ENCODE data around the gene IGF2BP3. TPM values are rescaled to one million over a fixed set of nuclear protein-coding genes. Genes with fewer than 3 reads are reported as not detected.

Gene IGF2BP3
- total RNA-seq, 1 donor from 2014 or later: 44.0 TPM

DNA sequence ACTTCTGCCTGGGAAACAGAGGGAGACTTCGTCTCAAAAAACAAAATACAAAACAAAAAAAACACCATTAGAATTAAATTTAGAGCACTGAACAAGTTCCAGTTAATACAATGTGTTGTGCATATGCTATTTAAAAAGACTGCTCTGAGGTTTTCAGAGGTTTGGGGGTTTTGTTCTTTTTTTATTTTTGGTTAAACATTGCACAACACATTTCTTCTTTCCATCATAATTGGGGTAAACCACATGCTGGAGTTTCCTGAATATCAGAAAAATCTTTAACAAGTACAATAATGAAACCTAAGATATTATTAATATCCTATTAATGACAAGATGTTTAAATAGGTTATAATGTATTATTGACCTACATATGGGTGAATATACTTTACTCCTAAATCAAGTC is 26.3 kb downstream of the IGF2BP3 start:
- TF ChIP-seq, protein P1, sequence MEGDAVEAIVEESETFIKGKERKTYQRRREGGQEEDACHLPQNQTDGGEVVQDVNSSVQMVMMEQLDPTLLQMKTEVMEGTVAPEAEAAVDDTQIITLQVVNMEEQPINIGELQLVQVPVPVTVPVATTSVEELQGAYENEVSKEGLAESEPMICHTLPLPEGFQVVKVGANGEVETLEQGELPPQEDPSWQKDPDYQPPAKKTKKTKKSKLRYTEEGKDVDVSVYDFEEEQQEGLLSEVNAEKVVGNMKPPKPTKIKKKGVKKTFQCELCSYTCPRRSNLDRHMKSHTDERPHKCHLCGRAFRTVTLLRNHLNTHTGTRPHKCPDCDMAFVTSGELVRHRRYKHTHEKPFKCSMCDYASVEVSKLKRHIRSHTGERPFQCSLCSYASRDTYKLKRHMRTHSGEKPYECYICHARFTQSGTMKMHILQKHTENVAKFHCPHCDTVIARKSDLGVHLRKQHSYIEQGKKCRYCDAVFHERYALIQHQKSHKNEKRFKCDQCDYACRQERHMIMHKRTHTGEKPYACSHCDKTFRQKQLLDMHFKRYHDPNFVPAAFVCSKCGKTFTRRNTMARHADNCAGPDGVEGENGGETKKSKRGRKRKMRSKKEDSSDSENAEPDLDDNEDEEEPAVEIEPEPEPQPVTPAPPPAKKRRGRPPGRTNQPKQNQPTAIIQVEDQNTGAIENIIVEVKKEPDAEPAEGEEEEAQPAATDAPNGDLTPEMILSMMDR (IDR thresholded peaks at IDR 0.05; ENCODE audit: insufficient read depth, low read length, poor library complexity, severe bottlenecking): no peak
- no peak for DNase-seq (ENCODE audit: low read depth)
- H3K36me3 ChIP-seq (ENCODE audit: control insufficient read depth, insufficient read depth, low read length): no peaks in the 10 kb centered on the region
- H3K27me3 ChIP-seq (ENCODE audit: control insufficient read depth, insufficient read depth, low read length): no peaks in the 10 kb centered on the region
- no peak overlapping the region for H3K4me3 ChIP-seq (ENCODE audit: low read depth, low read length)

- H3K27me3 ChIP-seq (ENCODE audit: control insufficient read depth, insufficient read depth, low read length): no peaks in the 10 kb centered on the region
- H3K36me3 ChIP-seq (ENCODE audit: control insufficient read depth, insufficient read depth, low read length): no peaks in the 10 kb centered on the region
- H3K4me3 ChIP-seq (ENCODE audit: low read depth, low read length): no peak overlapping the region
- TF ChIP-seq, protein P1 (IDR thresholded peaks at IDR 0.05; ENCODE audit: insufficient read depth, low read length, poor library complexity, severe bottlenecking): no peak
- DNase-seq (ENCODE audit: low read depth): no peak
Measured at GRCh38 chr7:23438171-23438570, 32.1 kb downstream of the IGF2BP3 start.

DNA sequence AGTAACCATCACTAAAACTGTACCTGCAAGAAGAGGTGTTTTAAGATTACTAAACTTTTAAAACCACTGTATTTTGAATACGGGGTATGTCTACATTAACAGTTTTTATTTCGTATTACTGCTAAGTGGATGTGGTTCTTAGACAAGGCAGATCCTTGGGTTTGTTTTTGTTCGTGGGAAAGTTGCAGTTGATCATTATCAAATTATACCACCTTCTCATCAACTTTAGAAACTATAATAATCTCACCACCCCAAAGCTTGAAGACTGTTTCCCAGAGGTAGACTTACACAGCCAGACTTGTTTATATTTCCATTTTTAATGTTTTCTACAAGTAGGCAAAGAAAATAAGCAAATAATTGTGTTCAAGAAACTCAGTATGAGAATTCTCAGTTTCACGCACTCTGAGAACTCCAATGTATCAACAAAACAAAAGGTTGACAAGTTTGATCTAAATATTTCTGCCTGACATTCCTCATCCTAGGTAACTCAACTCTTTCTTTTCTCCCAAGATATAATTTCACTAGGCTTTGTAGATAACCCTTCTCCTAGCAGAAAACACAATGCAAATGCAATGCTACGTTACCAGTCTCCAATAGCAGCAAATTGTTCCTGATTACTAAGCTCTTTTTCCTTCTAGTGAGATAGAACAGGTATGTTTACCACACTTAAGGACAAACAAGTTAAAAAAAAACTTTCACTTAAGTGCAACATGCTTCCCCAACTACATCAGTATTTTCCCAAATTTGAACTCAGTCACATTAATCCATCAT is 36.0 kb downstream of the IGF2BP3 start:
- no peak for DNase-seq (ENCODE audit: low read depth)
- TF ChIP-seq, protein P1 (IDR thresholded peaks at IDR 0.05; ENCODE audit: insufficient read depth, low read length, poor library complexity, severe bottlenecking): no peak
- Histone ChIP-seq H3K27me3 (ENCODE audit: control insufficient read depth, insufficient read depth, low read length) (no peaks in the 10 kb centered on the region), H3K4me3 (ENCODE audit: low read depth, low read length) (no peak overlapping the region), H3K36me3 (ENCODE audit: control insufficient read depth, insufficient read depth, low read length) (no peaks in the 10 kb centered on the region)

- no peak for DNase-seq (ENCODE audit: low read depth)
- TF ChIP-seq, protein P1 (IDR thresholded peaks at IDR 0.05; ENCODE audit: insufficient read depth, low read length, poor library complexity, severe bottlenecking): no peak
- no peaks in the 10 kb centered on the region for H3K27me3 ChIP-seq (ENCODE audit: control insufficient read depth, insufficient read depth, low read length)
- H3K4me3 ChIP-seq (ENCODE audit: low read depth, low read length): no peak overlapping the region
- no peaks in the 10 kb centered on the region for H3K36me3 ChIP-seq (ENCODE audit: control insufficient read depth, insufficient read depth, low read length)
Measured at GRCh38 chr7:23431702-23432199, 38.5 kb downstream of the IGF2BP3 start.

GRCh38 chr7:23430893-23431259 is 39.4 kb downstream of the IGF2BP3 start:
- TF ChIP-seq, protein P1 (IDR thresholded peaks at IDR 0.05; ENCODE audit: insufficient read depth, low read length, poor library complexity, severe bottlenecking): no peak
- DNase-seq (ENCODE audit: low read depth): no peak
- Histone ChIP-seq H3K27me3 (ENCODE audit: control insufficient read depth, insufficient read depth, low read length) (no peaks in the 10 kb centered on the region), H3K36me3 (ENCODE audit: control insufficient read depth, insufficient read depth, low read length) (no peaks in the 10 kb centered on the region), H3K4me3 (ENCODE audit: low read depth, low read length) (no peak overlapping the region)

- TF ChIP-seq, protein P1 (IDR thresholded peaks at IDR 0.05; ENCODE audit: insufficient read depth, low read length, poor library complexity, severe bottlenecking): no peak
- Histone ChIP-seq H3K4me3 (ENCODE audit: low read depth, low read length) (no peak overlapping the region), H3K36me3 (ENCODE audit: control insufficient read depth, insufficient read depth, low read length) (no peaks in the 10 kb centered on the region), H3K27me3 (ENCODE audit: control insufficient read depth, insufficient read depth, low read length) (no peaks in the 10 kb centered on the region)
- no peak for DNase-seq (ENCODE audit: low read depth)
Measured at GRCh38 chr7:23426876-23427275, 43.4 kb downstream of the IGF2BP3 start.

All from kidney epithelial cell (primary cell).